Measurements from ENCODE around the gene GARIN3.

Gene GARIN3

DNA sequence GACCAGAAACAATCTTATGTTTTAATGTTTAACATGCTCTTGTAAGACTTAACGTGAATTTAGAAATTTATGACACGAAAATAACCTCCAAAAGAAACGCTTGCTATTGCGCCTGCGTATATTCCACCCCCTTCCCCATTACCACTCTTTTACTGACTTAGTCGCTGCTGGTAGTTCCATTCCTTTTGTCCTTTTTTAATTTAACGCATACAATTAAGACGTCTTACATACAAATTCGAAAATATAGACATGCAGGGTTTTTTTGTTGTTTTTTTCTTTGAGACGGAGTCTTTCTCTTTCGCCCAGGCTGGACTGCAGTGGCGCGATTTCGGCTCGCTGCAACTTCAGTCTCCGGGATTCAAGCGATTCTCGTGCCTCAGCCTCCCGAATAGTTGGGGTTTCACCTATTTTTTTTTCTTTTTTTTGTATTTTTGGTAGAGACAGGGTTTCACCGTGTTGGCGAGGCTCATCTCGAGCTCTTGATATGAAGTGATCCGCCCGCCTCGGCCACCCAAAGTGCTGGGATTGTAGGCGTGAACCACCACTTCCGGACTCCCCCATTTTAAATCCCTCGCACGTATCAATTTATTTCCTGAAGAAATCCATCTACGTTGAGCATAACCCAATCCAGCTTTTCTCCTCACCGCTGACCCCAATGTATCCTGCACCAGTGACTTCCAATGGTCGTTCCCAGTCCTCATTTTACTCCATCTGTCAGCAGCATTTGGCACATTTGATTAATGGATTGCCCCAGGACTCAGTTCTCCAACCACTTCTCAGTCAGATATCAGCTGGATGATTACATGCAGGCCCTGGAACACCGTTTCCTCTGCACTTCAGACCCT is 22.7 kb downstream of the GARIN3 start:
- DNase-seq (ENCODE audit: low spot score) = peak; percentile 81

DNA sequence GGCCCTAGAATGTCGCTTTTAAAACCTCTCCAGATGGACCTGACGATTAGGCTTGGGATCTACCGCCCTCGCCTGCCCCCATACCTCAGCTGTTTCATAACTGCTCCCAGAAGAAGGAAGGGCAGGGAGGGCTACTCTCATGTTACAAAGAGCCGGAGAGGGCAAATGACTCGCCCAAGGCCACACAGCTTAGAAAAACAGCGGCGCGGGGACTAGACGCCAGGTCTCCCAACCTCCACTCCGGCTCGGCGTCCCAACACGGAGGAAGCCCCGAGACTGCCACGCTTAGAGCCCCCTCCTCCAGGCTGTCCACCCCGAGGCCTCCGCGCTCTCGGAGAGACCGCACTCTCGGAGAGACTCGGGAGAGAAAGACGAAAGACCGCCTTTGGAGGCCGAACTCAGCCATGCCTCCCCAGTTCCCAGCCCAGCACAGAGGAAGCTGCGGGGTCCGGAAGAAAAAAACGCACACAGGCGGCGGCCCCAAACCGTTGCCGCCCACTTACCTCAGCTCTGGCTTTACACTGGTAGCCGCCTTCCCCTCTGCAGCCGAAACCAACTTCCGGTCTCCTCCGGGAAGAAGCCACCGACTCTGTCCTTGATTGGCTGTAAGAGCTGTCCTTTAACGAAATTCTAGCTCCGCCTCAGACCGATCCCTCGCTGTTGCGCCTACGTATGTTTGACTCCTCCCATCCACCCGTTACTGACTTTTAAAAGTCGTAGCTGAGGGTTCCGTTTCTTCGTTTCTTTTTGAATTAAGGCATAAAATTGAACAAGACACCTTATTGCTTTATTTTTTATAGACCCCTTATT is 23.5 kb downstream of the GARIN3 start, which contains the start of gene MED7:
MED7 (minus strand) TSS at position 549 of the 810 bp plus-strand sequence. CDS start 3,434 bp downstream, outside the sequence.
- DNase-seq (ENCODE audit: low spot score) = peak; percentile 99

DNA sequence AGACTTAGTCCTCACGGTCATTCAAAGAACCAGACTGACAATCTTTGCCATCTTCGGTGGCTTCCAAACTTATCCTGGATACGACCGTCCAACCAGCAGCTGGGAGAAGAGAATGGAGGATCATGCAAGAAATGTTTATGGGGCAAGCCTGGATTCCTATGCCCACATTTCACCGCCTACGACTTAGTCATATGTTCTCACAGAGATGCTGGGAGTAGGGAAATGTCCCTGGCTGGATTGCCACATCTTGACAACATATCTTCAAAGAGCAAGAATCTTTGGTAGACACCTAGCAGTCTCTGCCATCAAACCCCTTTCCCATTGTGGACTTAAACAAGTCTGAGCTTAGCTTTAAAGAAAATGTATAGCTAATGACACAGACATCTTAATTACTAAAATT is 28.4 kb downstream of the GARIN3 start:
- no peak for DNase-seq (ENCODE audit: low spot score)

DNA sequence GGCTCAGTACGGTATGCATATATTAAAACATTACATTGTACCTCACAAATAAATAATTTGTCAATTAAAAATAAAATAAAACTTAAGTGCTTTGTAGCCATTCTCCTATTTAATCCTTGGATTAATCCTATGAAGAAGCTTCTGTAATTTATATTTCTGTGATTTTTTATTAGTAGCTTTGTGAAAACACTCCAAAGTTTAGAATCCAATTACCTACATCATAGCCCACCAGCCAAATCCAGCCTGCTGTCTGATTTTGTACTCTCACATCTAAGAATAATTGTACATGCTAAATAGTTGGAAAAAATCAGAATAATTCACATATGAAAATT is 33.8 kb downstream of the GARIN3 start:
- DNase-seq (ENCODE audit: low spot score) = no peak

DNA sequence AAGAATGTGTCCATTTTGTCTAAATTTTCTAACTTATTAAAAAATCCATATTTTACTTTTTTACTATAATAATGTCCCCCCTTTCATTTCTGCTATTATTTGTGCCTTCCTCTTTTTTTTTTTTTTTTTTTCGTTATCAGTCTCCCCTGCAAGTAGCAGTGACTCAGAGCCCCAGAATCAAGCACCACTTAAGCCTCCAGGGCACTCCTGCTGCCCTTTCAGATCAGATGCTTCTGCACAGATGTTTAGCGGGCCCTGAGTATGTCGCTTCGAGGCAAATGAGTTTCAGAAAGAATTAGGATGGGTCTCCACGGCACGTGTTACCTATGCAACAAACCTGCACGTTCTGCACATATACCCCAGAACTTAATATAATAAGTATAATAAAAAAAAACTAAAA is 35.1 kb downstream of the GARIN3 start:
- DNase-seq (ENCODE audit: low spot score) = peak; percentile 37

DNA sequence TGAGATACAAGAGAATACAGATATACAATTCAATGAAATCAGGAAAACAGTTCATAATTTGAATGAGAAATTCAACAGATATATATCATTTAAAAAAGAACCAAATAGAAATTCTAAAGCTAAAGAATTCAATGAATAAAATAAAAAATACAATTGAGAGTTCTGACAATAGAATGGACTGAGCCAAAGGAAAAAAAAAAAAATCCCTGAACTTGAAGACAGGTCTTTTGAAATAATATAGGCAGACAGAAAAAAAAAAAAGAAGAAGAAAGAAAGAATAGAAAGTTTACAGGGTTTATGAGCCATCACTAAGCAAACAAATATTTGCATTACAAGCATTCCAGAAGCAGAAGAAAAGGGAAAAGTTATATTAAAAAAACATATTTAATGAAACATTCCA is 44.4 kb downstream of the GARIN3 start:
- DNase-seq (ENCODE audit: low spot score) = no peak

DNA sequence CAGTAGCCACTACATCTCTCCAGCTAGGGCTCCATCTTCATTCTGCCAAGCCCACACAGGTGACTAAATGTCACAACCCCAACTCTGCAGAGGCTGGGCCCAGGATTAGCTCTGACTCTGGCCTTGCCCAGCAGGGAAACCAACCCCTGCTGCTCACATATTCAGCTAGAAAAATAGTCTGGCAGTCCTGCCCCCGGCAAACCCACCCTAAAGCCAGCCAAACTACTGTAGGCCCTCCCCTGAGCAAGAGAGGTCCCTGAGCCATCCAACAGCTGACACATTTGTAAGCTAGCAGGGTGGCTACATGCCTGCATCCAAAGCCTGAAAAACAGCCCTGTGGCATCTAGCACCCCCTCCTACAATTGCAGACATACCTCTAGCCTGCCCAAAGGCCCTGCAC is 46.0 kb downstream of the GARIN3 start:
- no peak for DNase-seq (ENCODE audit: low spot score)

DNA sequence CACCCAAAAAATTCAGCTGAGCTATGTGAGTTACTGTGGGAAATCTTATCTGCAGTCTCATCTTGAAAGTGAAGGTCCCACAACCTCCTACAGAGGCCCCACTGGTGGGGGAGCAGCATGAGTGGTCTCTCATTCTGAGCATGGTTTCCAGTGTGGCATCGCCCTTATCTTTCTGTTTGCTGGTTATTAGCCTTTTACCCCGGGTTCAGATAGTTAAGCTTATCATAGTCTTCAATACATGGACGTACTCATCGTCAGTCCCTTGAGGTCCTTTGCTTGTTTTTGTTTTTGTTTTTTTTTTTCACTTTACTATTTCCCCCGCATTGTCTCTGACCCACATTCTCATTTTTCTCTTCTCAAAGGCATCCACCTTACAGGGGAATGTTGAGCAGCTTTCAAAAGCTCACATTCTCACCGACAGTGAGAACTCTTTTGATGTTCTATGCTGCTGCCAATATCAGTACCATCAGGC is 49.5 kb downstream of the GARIN3 start:
- DNase-seq (ENCODE audit: low spot score) = no peak

DNA sequence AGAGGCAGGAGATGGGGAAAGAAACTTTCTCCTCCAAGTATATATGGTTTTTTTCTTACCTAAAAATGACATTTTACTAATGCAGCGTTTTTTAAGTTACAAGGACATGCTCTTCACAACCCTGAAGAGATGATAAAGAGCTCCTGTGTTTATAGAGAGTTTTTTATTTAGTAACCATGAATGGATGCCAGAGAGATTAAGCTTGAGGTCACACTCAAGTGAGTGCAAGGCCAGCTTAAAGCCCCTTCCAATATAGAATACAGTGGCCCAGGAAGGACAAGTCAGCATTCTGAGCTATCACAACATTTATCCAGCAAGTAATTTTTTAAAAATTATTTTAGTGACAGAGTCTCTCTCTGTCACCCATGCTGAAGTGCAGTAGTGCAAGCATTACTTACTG is 50.6 kb downstream of the GARIN3 start:
- no peak for DNase-seq (ENCODE audit: low spot score)

DNA sequence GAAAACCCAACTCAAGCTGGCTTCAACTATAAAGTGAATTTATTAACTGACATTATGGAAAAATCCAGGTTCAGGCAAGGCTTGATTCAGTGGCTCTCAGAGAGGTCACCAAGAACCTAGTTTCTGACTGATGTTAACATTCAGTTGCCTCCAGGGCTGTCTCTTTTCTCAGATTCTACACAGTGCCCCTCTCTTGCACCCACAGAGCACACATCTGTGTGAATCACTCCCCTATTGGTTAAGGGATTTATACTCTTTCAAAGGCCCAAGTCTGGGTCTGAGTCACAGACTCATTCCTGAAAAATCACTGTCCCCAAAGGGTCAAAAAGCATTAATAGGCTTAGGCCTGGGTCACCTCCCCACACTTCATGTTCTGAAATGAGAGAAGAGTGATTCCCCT is 51.1 kb downstream of the GARIN3 start:
- DNase-seq (ENCODE audit: low spot score) = no peak

DNA sequence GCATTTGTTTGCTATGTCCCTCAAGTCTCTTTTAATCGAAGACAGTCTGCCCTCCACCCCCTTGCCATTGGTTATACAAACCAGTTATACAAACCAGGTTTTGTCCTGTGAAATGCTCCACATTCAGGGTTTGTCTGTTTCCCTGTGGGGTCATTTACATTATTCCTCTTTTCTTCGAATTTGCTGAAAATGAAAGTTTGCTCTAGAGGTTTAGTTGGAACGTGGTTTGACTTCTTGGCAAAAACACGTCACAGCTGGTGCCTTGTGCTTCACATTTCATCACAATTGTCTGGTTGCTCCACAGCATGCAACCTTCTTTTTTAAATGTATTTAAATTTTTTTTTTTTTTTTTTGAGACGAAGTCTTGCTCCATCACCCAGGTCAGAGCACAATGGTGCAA is 53.1 kb downstream of the GARIN3 start:
- DNase-seq (ENCODE audit: low spot score) = no peak
